NK-92 (cell line): ENCODE data around the gene VAV2.

ENCODE experiments used
- DNase-seq: peaks from one replicate; lab custom pipeline; 2025; ENCODE audit not compliant: unreplicated experiment; lab: John Stamatoyannopoulos, UW

Gene VAV2

GRCh38 chr9:133825555-133826218 is 166.4 kb downstream of the VAV2 start:
- no peak for DNase-seq

DNA sequence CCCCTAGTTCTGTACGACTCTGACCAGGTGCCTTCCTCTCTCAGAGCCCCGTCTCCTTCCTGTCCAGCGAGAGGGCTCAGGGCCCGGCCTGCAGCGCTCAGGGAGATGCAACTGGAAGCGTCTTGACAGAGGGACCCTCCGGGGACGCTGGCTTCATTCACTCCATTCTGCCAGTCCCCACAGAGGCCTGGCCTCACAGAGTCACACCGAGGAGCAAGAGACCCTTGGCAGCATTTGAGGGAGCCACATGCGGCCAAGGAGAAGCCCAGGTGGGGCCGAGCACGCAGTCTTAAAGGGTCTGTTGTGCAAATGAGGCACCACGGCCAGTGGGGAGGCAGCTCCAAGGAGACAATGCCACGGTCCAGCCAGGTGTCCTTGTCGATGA is 167.3 kb downstream of the VAV2 start:
- no peak for DNase-seq

- DNase-seq, result no peak
Measured at GRCh38 chr9:133824106-133824801, 167.9 kb downstream of the VAV2 start.

DNA sequence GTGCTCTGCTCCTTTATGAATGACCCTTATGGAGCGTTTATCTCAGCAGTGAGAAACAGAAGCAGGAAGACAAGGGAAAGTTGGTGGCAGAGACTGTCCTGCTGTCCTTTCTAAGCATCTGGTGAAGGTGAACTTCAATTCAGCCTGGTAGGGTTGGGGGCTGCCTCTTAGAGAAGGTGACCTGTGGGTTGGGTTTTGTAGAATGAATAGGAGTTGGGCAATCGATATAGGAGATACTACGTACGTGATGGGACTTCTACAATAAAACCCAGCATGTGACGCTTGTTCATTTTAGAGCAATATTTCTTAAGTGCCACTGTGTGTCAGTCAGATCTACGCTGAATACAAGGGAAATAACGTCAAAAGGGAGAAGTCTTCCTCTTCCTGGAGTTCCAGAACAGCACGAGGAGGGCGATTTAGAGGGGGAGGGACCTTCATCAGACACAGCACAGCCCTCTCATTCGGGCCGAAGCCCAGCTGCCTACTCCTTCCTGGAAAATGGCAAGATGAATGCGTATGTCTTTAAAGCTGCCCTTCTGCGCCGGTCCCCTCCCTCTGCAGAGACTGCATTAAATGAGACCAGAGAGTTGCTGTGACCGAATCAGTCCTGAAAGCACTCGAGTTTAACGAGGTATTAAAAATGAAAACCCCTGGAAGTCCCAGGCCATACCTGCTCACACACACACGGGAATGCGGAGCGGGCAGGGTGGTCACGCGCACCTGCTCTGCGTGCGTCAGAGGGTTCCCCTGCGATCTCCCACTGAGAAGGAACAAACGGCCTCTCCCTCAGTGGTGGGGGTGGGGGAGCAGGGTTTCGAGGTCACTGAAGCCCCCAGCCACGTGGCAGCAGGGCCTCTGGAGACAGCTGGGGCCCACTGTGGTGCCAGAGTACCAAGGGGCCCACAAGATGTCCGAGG is 168.7 kb downstream of the VAV2 start:
- DNase-seq, result no peak

GRCh38 chr9:133822430-133823065 is 169.6 kb downstream of the VAV2 start:
- DNase-seq, result no peak

DNA sequence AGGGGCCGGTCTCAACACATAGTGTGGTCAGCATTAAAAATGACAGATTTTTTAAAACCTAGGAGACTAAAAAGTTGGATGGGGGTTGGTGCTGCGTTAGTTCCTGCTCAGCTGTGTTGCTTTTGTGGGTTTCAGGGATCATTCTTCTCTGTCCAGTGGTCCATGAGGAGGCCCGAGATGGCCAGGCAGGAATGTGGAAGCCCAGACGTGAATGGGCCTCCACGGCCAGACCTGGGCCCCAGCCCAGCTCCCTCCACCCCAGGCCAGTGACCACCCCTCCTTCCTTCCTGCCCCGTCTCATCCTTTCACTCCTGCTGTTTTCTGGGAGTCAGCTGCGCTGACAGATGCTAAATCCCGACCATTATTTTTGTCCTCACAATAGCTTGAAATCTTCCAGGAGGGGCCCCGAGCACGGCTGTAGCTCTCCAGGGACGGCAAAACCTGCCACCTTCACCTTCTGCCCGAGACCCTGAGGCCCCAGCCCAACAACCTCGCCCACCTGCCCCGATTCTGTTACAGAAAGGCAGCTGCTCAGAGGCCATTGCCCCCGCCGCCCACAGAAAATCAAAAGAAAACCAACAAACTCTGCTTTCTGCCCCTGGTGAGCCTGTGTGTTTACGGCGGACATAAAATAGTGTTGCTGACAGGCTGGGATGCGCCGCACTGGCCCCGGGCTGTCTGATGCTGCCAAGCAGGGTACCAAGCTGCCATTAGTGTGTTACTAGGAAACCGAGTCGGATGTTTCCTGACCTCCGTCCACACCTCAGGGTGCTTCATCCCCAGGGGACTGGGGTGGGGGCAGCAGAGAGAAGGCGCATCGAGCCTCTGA is 170.3 kb downstream of the VAV2 start:
- DNase-seq, result no peak

DNA sequence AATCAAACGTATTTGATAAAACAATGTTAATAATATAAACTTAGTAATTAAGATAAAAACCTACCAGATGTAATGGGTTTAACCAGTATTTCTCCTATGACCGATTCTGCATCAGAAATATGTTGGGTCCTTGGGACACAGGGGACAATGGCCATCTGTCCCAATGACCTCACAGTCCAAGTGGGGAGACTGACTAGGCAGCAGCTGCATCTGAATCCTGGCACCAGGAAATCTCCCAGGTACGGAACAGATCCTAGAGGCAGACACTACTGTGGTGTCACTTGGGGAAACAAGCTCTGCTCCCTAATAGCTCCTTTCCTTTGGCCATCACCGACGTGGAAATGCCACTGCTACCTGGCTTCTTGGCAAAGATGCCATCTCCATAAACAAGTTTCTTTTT is 172.2 kb downstream of the VAV2 start:
- DNase-seq, result no peak

DNA sequence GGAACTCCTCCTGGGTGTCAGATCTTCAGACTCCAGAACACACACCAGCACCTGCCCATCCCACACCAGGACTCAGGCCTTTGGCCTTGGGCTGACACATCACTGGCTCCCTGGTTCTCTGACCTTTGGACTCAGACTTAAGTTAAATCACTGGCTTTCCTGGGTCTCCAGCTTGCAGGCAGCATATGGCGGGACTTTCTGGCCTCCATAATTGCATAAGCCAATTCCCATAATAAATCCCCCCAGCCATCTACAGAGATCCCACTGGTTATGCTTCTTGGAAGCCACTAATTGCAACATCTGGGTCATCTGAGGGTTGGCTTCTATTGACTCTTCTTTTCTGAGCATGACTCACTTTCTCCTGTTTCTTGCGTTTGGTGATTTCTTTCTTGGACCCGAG is 173.7 kb downstream of the VAV2 start:
- DNase-seq, result no peak

GRCh38 chr9:133815781-133816180 is 176.3 kb downstream of the VAV2 start:
- no peak for DNase-seq

DNA sequence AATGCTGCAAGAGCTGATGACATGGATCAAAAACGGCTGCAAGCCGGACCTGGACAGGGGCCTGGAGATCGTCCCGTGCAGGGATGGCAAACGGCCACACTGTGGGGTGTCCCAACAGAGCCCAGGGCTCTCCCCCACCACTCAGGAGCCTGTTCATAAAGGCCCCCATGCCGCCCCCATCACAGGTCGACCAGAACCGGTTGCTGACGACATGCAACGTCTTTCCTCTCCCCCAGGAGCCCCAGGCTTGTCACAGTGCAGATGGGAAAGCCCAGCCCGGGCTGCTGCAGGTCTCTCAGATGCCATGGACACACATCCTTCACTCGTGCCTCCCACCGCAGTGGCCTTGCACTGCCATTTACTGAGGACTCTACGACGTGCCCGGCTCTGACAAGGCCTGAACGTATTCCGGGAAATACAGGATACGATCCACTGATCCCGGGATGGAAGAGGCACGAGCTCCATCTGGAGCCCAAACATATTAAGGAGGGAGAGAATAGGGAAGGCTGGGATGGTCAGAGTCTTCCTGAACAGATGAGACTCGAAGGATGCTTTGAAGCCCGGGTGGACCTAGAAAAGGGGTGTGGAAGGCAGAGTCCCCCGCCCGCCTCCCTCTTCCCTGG is 177.4 kb downstream of the VAV2 start:
- no peak for DNase-seq

DNA sequence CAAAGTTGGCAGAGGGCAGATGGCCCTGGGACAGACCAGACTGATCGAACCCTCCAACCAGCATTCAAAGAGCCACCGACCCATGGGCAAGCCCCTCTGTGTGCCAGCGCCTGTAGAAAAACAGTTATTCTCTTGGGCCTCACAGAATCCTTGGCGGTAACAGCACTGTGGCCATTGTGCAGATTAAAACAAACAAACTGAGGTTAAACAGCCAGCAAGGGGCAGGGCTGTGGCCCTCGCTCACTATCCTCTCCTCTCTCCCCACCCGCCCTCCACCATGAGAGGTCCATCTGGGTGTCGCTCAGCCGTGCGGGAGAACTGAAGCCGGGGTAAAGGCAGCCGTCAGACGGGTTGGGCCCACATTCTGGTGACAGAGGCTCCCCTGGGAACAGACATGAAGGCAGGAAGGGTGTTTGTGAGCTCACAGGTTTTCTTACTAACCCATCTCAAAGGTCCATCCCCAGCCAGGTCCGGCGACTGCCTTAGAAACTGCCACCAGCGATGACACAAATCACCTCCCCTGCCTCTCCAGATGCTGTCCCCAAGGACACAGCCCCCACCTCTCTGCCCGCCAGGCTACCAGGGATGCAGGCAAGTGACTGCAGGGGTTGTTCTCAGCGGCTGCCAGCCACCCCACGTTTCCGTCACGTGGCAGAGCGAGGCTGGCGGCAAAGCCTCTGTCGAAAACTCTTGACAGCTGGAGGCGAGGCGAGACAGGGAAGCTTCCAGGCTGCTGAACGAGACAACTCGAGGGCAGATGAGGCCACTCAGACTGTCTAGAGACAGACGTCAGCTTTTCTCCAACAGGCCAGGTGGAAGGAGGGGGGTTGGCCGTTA is 178.2 kb downstream of the VAV2 start:
- no peak for DNase-seq

DNA sequence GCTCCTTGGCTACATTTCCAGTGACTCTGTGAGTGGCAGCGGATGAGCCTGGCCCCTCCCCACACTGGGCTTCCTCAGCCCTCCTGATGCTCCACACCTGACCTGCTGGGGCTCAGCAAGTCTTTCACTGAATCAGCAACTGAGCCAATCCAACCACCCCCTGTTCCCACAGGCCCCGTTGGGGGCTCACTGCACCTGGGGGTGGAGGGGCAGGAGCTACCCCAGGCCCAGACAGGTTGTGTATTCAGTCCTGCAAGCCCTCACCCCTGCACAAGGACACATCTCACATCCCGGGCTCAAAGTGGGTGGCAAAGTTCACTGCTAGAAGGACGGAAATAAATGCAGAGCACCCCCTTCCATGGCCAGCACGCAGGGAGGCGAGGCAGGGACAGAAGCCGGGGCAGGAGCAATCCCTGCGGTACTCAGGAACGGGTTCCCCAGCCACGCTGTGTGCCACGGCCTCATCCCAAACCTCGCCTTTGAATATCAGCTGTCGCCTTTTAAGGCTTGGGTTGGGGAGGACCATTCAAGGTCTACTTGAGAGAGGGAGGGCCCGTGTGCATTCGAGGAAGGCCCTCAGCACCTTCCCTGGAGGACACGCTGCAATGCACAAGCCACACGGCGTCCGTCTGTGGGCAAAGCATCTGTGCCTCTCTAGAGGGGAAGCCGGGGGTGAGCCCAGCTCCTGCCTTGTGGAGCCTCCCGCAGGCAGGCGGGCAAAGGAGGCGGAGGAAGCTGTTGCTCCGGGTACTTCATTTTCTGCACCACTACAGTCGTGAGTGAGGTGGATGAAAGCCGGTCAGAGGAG is 179.0 kb downstream of the VAV2 start:
- no peak for DNase-seq

DNA sequence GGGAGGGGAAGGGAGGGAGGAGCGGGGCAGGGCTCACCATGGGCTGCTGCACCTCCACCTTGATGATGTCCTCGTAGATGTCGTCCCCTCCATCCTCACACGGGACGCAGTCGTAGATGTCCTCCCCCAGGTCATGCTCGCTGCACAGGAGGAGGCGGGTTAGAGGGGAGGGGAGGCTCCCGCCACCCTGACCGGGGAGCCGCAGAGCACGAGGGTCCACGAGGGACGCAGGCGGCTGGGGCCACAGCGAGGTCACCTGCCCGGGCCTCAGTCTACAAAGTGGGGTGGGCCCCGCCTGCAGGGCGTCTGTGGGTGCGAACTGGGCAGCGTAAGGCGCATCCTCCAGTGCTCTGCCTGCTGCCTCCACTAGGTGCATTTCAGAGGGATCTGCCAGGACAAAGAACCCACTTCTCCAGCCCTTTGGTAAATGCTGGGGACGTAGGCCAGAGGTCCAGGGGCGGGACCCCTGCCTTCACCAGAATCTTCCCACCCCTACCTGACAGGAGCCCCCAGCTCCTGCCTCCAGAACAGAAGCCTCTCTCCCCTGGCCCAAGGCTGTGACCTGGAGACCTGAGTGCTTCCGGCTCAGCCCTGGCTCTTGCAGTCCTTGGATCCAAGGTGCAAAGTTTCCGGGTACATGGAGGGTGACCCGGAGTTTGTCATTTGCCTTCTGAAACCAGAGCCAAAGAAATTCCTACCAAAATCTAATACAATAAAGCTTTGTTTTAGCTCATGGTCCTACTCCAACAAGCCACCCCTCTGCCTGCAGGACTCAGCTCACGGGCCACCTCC is 179.9 kb downstream of the VAV2 start:
- DNase-seq, result no peak

- no peak for DNase-seq
Measured at GRCh38 chr9:133811471-133811870, 180.7 kb downstream of the VAV2 start.

- DNase-seq, result no peak
Measured at GRCh38 chr9:133810556-133811195, 181.4 kb downstream of the VAV2 start.

GRCh38 chr9:133809335-133809734 is 182.8 kb downstream of the VAV2 start:
- no peak for DNase-seq

- DNase-seq, result no peak
Measured at GRCh38 chr9:133807818-133808217, 184.3 kb downstream of the VAV2 start.
